Neural cell (in vitro differentiated cells): ENCODE measurements around the gene SLC25A3. TPM values are rescaled to one million over a fixed set of nuclear protein-coding genes. Genes with fewer than 3 reads are reported as not detected.

Experiments used
- H2AFZ ChIP-seq: fragments of 200-600, 300-800 bp; sonication (generic), shearing (Covaris generic); 2 replicates; pipeline ENCODE4 v1.6.0; 2014; ENCODE audit warnings: low read depth, mild to moderate bottlenecking, antibody characterized with exemption, low read length, moderate library complexity
- H3F3A ChIP-seq: fragments of 200-600 bp; shearing (Covaris generic); 2 replicates; pipeline ENCODE4 v1.6.1; 2016; ENCODE audit warnings: mild to moderate bottlenecking, moderate library complexity, mixed read lengths, antibody characterized with exemption, low read length; ENCODE audit not compliant: insufficient read depth, poor library complexity, severe bottlenecking
- H3K27ac ChIP-seq: fragments of 200-600, 300-800 bp; sonication (generic), shearing (Covaris generic); 2 replicates; pipeline ENCODE4 v1.5.1; 2014; ENCODE audit warnings: mild to moderate bottlenecking, low read length, moderate library complexity
- H3K27me3 ChIP-seq: fragments of 300-800, 200-600 bp; sonication (generic), shearing (Covaris generic); 2 replicates; pipeline ENCODE4 v1.6.0; 2014; ENCODE audit warnings: mild to moderate bottlenecking, low read depth, low read length, moderate library complexity; ENCODE audit not compliant: insufficient read depth
- H3K36me3 ChIP-seq: fragments of 300-800, 200-600 bp; sonication (generic), shearing (Covaris generic); 2 replicates; pipeline ENCODE4 v1.5.1; 2014; ENCODE audit warnings: mild to moderate bottlenecking, antibody characterized with exemption, low read length, moderate library complexity; ENCODE audit not compliant: insufficient read depth
- H3K4me2 ChIP-seq: fragments of 300-800, 200-600 bp; sonication (generic), shearing (Covaris generic); 2 replicates; pipeline ENCODE4 v1.6.0; 2014; ENCODE audit warnings: mild to moderate bottlenecking, low read length
- H3K4me3 ChIP-seq: fragments of 300-800, 200-600 bp; sonication (generic), shearing (Covaris generic); 2 replicates; pipeline ENCODE4 v1.5.1; 2014; ENCODE audit warnings: mild to moderate bottlenecking, low read length, moderate library complexity
- H3K79me2 ChIP-seq: fragments of 200-600 bp; shearing (Covaris generic); replicated peaks from 2 replicates; pipeline ENCODE4 v1.6.0; 2014; ENCODE audit warnings: mild to moderate bottlenecking, low read length, moderate library complexity; ENCODE audit not compliant: insufficient read depth
- H3K9ac ChIP-seq: fragments of 300-800, 200-600 bp; sonication (generic), shearing (Covaris generic); 2 replicates; pipeline ENCODE4 v1.6.1; 2016; ENCODE audit warnings: mild to moderate bottlenecking, low read length, mixed read lengths
- H3K9me2 ChIP-seq: fragments of 200-600 bp; shearing (Covaris generic); 2 replicates; pipeline ENCODE4 v1.6.1; 2016; ENCODE audit warnings: mild to moderate bottlenecking, low read length, mixed read lengths; ENCODE audit not compliant: insufficient read depth
- H3K9me3 ChIP-seq: fragments of 200-600, 300-800 bp; sonication (generic), shearing (Covaris generic); 2 replicates; pipeline ENCODE4 v1.6.1; 2016; ENCODE audit warnings: mild to moderate bottlenecking, mixed run types, low read length, moderate library complexity, mixed read lengths
- H4K20me1 ChIP-seq: fragments of 200-600 bp; shearing (Covaris generic); 2 replicates; pipeline ENCODE4 v1.6.1; 2016; ENCODE audit warnings: mild to moderate bottlenecking, mixed run types; ENCODE audit not compliant: insufficient read depth
- EP300 ChIP-seq: fragments of 450-650 bp; conservative IDR thresholded peaks from 2 replicates; pipeline ENCODE4 v1.6.1; 2014; ENCODE audit warnings: antibody characterized with exemption, mild to moderate bottlenecking, moderate library complexity; ENCODE audit not compliant: poor library complexity, severe bottlenecking
- EZH2 ChIP-seq: fragments of 200-600, 300-800 bp; shearing (Covaris generic), sonication (generic); IDR thresholded peaks from 2 replicates; pipeline ENCODE4 v1.6.1; 2014; ENCODE audit warnings: antibody characterized with exemption, low read length, borderline replicate concordance, mild to moderate bottlenecking; ENCODE audit not compliant: insufficient read depth, poor library complexity, severe bottlenecking
- MXI1 ChIP-seq: fragments of 450-650 bp; conservative IDR thresholded peaks from 2 replicates; pipeline ENCODE4 v1.6.1; 2014; ENCODE audit warnings: antibody characterized with exemption, mild to moderate bottlenecking; ENCODE audit not compliant: poor library complexity, severe bottlenecking
- POLR2AphosphoS5 ChIP-seq: IDR thresholded peaks from 2 replicates; pipeline ENCODE4 v1.6.1; 2012
- RAD21 ChIP-seq: fragments of 450-650 bp; conservative IDR thresholded peaks from 2 replicates; pipeline ENCODE4 v1.6.1; 2014; ENCODE audit warnings: antibody characterized with exemption, mild to moderate bottlenecking, moderate library complexity
- SMC3 ChIP-seq: fragments of 450-650 bp; conservative IDR thresholded peaks from 2 replicates; pipeline ENCODE4 v1.6.1; 2014; ENCODE audit warnings: antibody characterized with exemption, mild to moderate bottlenecking, moderate library complexity; ENCODE audit not compliant: poor library complexity
- TAF1 ChIP-seq: IDR thresholded peaks from 2 replicates; pipeline ENCODE4 v1.6.1; 2012; ENCODE audit warnings: low read depth
- polyA minus RNA-seq: library from RNA; depleted of rRNA, polyadenylated mRNA; stranded (reverse); fragments of >200 nt; gene quantifications from 2 replicates; pipeline ENCODE4 v1.2.3, GENCODE V29; 2014
- polyA plus RNA-seq: library from polyadenylated mRNA; depleted of rRNA; stranded (reverse); fragments of >200 nt; gene quantifications from 2 replicates; pipeline ENCODE4 v1.2.3, GENCODE V29; 2014
- TF ChIP-seq, protein P1 (sequence below): fragments of 450-650 bp; IDR thresholded peaks from 2 replicates; pipeline ENCODE4 v1.5.1; 2014; ENCODE audit warnings: antibody characterized with exemption, mild to moderate bottlenecking, moderate library complexity; ENCODE audit not compliant: poor library complexity, severe bottlenecking
- TF ChIP-seq, protein P2 (sequence below): IDR thresholded peaks from 2 replicates; pipeline ENCODE4 v1.6.1; 2012; ENCODE audit warnings: borderline replicate concordance

Gene SLC25A3
- polyA plus RNA-seq (615 and 655 TPM in 2 replicates), polyA minus RNA-seq (420 and 428 TPM in 2 replicates)

DNA sequence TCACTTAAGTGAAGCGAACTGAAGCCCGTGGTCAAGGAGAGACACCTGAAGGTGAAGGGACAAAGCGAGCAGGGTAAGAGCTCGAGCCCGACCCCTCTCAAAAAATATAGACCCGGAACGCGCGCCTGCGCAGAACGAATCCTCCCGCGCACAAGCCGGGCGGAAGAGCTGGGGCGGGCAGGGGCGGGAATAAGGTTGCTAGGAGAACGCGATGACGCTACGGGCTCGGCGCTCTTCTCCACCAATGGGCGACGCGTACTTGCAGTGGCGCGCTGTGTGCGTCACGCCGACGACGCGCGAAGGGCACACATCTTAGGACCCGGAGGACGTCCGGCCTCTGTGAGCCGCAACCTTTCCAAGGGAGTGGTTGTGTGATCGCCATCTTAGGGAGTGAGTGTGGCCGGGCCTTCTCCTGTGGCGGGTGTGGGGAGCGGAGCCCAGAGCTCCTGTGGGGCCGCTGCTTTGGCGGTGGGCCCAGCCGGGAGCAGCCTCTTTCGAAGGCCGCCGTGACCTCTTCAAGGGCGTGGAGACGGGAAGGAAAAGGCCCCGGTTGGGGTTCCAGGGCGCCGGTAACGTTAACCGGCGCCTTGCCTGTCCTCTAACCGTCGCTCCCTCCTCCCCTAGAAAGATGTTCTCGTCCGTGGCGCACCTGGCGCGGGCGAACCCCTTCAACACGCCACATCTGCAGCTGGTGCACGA lies at the start of gene SLC25A3:
TSS of gene SLC25A3 (plus strand) at position 336 of the 699 bp plus-strand sequence. CDS start at position 629, 293 bp downstream.
- Histone ChIP-seq H3K9ac (peak within 1 kb of the TSS; percentile 97), H3K9me2 (no peaks in the 10 kb centered on the region), H3K27ac (peak within 1 kb of the TSS; percentile 95), H3F3A (no peaks in the 10 kb centered on the region), H3K4me3 (peak within 1 kb of the TSS; percentile 91), H3K27me3 (no peaks in the 10 kb centered on the region), H4K20me1 (no peaks in the 10 kb centered on the region), H3K79me2 (peaks cover 44% of the 10 kb centered on the region), H3K36me3 (peaks cover 5% of the 10 kb centered on the region), H3K9me3 (no peaks in the 10 kb centered on the region), H2AFZ (peak within 1 kb of the TSS; percentile 63), H3K4me2 (peak within 1 kb of the TSS; percentile 85)
- TF ChIP-seq, protein P1, sequence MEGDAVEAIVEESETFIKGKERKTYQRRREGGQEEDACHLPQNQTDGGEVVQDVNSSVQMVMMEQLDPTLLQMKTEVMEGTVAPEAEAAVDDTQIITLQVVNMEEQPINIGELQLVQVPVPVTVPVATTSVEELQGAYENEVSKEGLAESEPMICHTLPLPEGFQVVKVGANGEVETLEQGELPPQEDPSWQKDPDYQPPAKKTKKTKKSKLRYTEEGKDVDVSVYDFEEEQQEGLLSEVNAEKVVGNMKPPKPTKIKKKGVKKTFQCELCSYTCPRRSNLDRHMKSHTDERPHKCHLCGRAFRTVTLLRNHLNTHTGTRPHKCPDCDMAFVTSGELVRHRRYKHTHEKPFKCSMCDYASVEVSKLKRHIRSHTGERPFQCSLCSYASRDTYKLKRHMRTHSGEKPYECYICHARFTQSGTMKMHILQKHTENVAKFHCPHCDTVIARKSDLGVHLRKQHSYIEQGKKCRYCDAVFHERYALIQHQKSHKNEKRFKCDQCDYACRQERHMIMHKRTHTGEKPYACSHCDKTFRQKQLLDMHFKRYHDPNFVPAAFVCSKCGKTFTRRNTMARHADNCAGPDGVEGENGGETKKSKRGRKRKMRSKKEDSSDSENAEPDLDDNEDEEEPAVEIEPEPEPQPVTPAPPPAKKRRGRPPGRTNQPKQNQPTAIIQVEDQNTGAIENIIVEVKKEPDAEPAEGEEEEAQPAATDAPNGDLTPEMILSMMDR: no peak
- peak; percentile 81 for TF ChIP-seq EP300
- peak; percentile 13 for TF ChIP-seq RAD21
- peak; percentile 62 for TF ChIP-seq MXI1
- TF ChIP-seq TAF1: peak; percentile 87
- TF ChIP-seq SMC3: peak; percentile 14
- TF ChIP-seq POLR2AphosphoS5: peak; percentile 100
- TF ChIP-seq, protein P2, sequence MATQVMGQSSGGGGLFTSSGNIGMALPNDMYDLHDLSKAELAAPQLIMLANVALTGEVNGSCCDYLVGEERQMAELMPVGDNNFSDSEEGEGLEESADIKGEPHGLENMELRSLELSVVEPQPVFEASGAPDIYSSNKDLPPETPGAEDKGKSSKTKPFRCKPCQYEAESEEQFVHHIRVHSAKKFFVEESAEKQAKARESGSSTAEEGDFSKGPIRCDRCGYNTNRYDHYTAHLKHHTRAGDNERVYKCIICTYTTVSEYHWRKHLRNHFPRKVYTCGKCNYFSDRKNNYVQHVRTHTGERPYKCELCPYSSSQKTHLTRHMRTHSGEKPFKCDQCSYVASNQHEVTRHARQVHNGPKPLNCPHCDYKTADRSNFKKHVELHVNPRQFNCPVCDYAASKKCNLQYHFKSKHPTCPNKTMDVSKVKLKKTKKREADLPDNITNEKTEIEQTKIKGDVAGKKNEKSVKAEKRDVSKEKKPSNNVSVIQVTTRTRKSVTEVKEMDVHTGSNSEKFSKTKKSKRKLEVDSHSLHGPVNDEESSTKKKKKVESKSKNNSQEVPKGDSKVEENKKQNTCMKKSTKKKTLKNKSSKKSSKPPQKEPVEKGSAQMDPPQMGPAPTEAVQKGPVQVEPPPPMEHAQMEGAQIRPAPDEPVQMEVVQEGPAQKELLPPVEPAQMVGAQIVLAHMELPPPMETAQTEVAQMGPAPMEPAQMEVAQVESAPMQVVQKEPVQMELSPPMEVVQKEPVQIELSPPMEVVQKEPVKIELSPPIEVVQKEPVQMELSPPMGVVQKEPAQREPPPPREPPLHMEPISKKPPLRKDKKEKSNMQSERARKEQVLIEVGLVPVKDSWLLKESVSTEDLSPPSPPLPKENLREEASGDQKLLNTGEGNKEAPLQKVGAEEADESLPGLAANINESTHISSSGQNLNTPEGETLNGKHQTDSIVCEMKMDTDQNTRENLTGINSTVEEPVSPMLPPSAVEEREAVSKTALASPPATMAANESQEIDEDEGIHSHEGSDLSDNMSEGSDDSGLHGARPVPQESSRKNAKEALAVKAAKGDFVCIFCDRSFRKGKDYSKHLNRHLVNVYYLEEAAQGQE: peak; percentile 79
- no peak for TF ChIP-seq EZH2

DNA sequence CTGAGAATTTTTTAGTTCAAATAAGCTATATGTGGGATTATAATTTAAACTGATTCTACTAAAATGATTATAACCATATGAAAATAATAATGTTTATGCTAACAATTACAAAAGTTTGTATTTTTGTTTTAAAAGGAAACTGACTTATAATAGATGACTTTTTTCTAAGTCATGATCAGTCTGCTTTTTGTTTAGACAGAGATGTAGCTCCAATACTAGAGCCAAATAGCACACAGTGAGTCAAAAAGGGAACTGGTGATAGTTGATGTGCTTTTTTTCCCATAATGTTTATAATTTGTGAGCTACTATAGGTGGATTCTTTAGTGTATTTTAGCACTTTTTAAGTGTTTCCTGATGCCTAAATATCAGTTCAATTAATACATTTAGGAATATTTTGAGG lies 49.8 kb upstream of the SLC25A3 start:
- Histone ChIP-seq H3K4me2 (no peak overlapping the region), H3F3A (no peaks in the 10 kb centered on the region), H3K27ac (no peak overlapping the region), H3K9ac (no peak overlapping the region), H3K9me3 (no peaks in the 10 kb centered on the region), H3K36me3 (peaks cover 6% of the 10 kb centered on the region), H2AFZ (no peak overlapping the region), H3K4me3 (no peak overlapping the region), H3K9me2 (no peaks in the 10 kb centered on the region), H3K79me2 (peaks cover 10% of the 10 kb centered on the region), H4K20me1 (no peaks in the 10 kb centered on the region), H3K27me3 (no peaks in the 10 kb centered on the region)
- TF ChIP-seq MXI1 (no peak), TAF1 (no peak), SMC3 (no peak), EP300 (no peak), EZH2 (no peak), POLR2AphosphoS5 (no peak), RAD21 (no peak)
- TF ChIP-seq, protein P1: no peak
- TF ChIP-seq, protein P2: no peak
